HG03139 (cell line): ENCODE measurements around the gene TOR1AIP1.
"Not testable (repeated sequence)": the region's sequence is repeated elsewhere in the genome, so short reads cannot be mapped to it uniquely, and the experiment has no call there.

Source experiments
- ATAC-seq: cut with Tn5 transposase; IDR thresholded peaks from one replicate; pipeline ENCODE4 v1.9.1; 2021; ENCODE audit not compliant: unreplicated experiment

The TOR1AIP1 gene

DNA sequence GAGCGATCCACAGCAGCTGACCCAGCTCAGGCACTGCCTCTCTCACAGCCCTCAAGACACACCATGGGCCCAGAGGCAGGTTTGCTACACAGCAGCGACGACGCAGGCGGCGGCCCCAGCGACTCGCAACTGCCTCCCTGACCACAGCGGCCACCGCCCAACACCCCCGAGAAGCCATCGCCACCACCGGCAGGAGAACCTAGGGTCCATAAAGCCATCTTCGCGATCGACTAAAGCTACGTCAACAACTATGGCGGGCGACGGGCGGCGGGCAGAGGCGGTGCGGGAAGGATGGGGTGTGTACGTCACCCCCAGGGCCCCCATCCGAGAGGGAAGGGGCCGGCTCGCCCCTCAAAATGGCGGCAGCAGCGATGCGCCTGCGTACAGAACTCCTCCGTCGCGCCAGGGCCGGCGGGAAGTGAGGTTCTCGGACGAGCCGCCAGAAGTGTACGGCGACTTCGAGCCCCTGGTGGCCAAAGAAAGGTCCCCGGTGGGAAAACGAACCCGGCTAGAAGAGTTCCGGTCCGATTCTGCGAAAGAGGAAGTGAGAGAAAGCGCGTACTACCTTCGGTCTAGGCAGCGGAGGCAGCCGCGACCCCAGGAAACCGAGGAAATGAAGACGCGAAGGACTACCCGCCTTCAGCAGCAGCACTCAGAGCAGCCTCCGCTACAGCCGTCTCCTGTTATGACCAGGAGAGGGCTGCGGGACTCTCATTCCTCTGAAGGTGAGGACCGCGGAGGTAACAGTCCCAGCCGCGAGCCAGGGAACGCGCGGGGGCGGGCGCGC lies at the start of gene TOR1AIP1:
TOR1AIP1 (plus strand) TSS at position 33 of the 787 bp plus-strand sequence; CDS start at position 251, 218 bp downstream.
- peak; percentile 68 for ATAC-seq

DNA sequence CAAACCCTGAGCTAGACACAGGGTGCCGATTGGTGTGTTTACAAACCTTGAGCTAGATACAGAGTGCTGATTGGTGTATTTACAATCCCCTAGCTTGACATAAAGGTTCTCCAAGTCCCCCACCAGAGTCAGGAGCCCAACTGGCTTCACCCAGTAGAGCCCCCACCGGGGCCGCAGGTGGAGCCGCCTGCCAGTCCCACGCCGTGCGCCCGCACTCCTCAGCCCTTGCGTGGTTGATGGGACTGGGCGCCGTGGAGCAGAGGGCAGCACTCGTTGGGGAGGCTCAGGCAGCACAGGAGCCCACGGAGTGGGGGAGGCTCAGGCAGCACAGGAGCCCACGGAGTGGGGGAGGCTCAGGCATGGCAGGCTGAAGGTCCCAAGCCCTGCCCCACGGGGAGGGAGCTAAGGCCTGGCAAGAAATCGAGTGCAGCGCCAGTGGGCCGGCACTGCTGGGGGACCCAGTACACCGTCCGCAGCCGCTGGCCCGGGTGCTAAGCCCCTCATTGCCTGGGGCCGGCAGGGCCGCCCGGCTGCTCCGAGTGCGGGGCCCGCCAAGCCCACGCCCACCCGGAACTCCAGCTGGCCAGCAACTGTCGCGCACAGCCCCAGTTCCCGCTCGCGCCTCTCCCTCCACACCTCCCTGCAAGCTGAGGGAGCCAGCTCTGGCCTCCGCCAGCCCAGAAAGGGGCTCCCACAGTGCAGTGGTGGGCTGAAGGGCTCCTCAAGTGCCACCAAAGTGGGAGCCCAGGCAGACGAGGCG lies 45.2 kb upstream of the TOR1AIP1 start:
- not testable (repeated sequence) for ATAC-seq

- ATAC-seq: no peak
These were observed 42.0 kb upstream of the TOR1AIP1 start for GRCh38 chr1:179840107-179840506.

- ATAC-seq: no peak
These were observed 33.9 kb upstream of the TOR1AIP1 start for GRCh38 chr1:179848233-179848632.

- no peak for ATAC-seq
These were observed 29.0 kb upstream of the TOR1AIP1 start for GRCh38 chr1:179853102-179853501.

DNA sequence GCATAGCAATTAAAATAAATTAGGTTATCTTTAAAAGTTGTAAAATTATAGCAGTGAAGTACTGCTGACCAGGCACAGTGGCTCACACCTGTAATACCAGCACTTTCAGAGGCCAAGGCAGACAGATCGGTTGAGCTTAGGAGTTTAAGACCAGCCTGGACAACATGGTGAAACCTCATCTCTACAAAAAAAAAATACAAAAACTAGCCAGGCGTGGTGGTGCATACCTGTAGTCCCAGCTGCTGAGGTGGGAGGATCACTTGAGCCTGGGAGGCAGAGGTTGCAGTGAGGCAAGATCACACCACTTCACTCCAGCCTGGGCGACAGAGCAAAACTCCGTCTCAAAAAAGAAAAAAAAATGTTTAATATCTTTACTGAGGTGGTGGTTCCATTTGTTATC lies 26.3 kb upstream of the TOR1AIP1 start:
- ATAC-seq: not testable (repeated sequence)

DNA sequence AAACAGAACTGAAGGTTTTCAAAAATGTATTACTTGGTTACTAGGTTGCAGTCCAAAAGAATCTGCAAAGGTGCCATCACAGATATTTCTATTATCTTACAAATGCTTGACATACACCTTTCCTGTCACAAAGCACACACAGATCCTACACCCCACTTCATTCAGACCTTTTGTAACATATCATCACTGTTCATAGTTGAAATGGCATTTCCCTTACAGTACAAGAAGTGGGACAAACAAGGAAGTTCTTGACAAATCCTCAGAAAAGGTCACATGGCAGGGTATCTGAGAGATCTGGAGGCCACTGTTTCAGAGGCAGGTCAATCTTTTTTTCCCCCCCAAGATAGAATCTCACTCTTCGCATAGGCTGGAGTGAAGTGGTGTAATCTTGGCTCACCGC lies 25.8 kb upstream of the TOR1AIP1 start:
- no peak for ATAC-seq

GRCh38 chr1:179857009-179857408 lies 25.1 kb upstream of the TOR1AIP1 start:
- no peak for ATAC-seq

DNA sequence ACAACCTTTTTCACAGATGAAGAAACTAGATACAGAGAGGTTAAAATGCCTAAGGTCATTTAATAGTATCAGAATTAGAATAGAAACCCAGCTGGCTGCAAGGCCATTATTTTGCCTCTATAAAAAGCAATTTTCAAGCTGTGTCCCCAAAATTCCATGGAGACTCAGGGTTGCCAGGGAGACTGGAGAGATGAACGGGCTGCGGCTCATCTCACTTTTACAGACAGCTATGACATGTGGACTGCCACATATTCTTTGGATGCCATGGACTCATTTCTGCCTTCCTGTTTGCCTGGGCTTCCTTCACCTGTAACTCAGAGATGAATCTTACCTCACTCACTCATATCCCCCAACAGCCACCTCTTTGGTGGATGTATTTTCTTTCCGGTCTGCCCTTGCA lies 21.4 kb upstream of the TOR1AIP1 start:
- no peak for ATAC-seq

DNA sequence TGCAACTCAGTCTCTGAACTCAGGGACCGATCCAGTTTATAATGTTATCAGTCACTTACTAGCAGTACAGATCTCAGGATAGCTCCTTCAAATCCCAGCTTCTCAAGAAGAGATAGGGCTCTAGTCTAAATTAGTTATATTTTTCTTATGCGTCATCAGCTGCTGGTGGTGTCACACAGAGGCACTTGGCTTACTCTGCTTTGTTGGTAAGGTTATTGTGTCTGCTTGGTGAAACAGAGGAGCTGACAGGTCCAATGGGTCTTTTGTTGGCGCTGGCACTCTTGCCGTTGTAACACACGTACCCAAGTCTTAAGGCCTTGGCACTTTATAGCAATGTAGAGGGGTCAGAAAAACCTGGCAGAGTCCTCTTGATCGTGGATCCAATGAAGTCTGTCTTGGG lies 16.7 kb upstream of the TOR1AIP1 start:
- ATAC-seq: no peak

- no peak for ATAC-seq
These were observed 15.5 kb upstream of the TOR1AIP1 start for GRCh38 chr1:179866616-179867015.

- peak; percentile 80 for ATAC-seq
These were observed 14.4 kb upstream of the TOR1AIP1 start for GRCh38 chr1:179867493-179868330.

- no peak for ATAC-seq
These were observed 11.2 kb upstream of the TOR1AIP1 start for GRCh38 chr1:179870870-179871269.

DNA sequence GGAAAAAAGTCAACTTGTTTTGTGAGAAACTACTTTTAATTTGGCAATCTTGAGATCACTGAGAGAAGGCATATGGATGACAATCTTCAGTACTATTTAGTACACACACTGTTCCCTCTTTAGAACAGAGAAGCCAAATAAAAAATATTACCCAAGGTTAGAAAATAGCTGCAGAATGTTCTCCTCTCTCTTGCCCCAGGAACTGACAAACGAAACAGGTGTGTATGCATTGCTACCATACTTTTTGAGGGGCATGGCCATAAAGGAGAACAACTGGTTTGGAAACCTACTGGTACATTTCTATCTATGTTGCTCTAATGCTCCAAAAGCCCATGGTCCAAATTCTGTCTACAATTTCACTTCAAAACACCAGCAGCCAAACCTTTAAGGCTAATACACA lies 10.1 kb upstream of the TOR1AIP1 start:
- no peak for ATAC-seq

- ATAC-seq: no peak
These were observed 9.5 kb upstream of the TOR1AIP1 start for GRCh38 chr1:179872558-179872957.

- no peak for ATAC-seq
These were observed 8.6 kb upstream of the TOR1AIP1 start for GRCh38 chr1:179873438-179873851.

GRCh38 chr1:179875596-179876299 lies 6.3 kb upstream of the TOR1AIP1 start:
- no peak for ATAC-seq

GRCh38 chr1:179876300-179876715 lies 5.8 kb upstream of the TOR1AIP1 start:
- no peak for ATAC-seq

DNA sequence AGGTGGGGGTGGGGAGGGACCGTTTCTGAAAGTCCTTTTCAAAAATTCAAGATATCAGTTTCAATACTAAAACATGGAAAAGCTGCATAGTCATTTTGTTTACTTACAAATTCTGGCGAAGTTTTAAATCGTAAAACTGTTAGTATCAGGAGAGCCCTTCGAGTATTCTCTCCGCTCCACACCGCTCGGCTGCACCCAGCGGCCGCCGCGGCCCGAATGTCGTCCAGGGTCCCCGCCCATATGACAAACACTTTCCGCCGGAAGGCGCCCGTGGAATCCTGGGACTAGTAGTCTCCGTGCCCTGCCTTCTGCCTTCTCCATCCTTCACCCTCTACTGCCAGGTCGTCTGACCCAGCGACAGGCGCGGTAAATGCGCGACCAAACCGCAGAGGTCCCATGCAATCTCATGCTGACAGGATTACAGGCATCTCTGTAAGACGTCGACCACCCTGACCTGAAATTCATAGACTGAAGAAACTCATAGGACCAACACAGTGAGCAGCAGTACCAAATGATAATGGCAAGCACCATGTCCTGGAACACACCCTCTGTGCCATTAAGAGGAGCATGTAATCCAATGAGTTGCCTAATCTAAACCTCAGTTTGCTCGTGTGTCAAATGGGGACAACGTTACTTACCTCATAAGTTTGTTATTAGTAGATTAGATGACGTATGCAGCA lies 4.4 kb upstream of the TOR1AIP1 start, which contains the start of gene TOR1AIP2:
TOR1AIP2 (minus strand) TSS at position 218 of the 680 bp plus-strand sequence. CDS start 25,138 bp downstream, outside the sequence.
- peak; percentile 54 for ATAC-seq

GRCh38 chr1:179879797-179880196 lies 2.3 kb upstream of the TOR1AIP1 start:
- no peak for ATAC-seq
